ENCODE results near the gene RPRD1A. TPM values are rescaled to one million over a fixed set of nuclear protein-coding genes. Genes with fewer than 3 reads are reported as not detected.
"Not testable (repeated sequence)": the region's sequence is repeated elsewhere in the genome, so short reads cannot be mapped to it uniquely, and the experiment has no call there.

RPRD1A gene
- total and polyA plus RNA-seq, 7 experiments from 2014 or later, result 11.8 to 51.3 (median 27.6) TPM

- Histone ChIP-seq H3K27me3 (ENCODE audit: control insufficient read depth in 2 of 2, insufficient read depth in 2 of 2, low read length in 2 of 2) (no peaks in the 10 kb centered on the region), H3K4me3 (ENCODE audit: low read length) (no peak overlapping the region), H3K36me3 (ENCODE audit: control insufficient read depth in 2 of 3, insufficient read depth in 3 of 3, low read length in 3 of 3) (no peaks in the 10 kb centered on the region), H3K9me3 (ENCODE audit: control insufficient read depth in 2 of 3, low read length in 3 of 3) (no peaks in the 10 kb centered on the region), H3K4me1 (ENCODE audit: control insufficient read depth in 2 of 2, insufficient read depth in 2 of 2, low read length in 2 of 2) (no peaks in the 10 kb centered on the region), H3K27ac (ENCODE audit: low read depth, low read length) (no peak overlapping the region)
- ChIA-PET POLR2A (no interaction called here), CTCF (no interaction called here)
- H3K4me1 Mint-ChIP-seq, result peaks cover 0 to 2% (median 0%) of the 10 kb centered on the region in 7 donors
- H3K27ac Mint-ChIP-seq, result no peak overlapping the region
- no peak overlapping the region for H3K4me3 Mint-ChIP-seq
- intact Hi-C loops (cut with micrococcal nuclease), result no loop called here
- H3K36me3 Mint-ChIP-seq, result peaks cover 0 to 13% (median 4%) of the 10 kb centered on the region in 5 donors
- ATAC-seq (no peak), DNase-seq (no peak)
- peaks cover 0 to 7% (median 0%) of the 10 kb centered on the region in 5 donors for H3K27me3 Mint-ChIP-seq
- H3K9me3 Mint-ChIP-seq, result peaks cover 0 to 40% (median 20%) of the 10 kb centered on the region in 11 donors
Measured at GRCh38 chr18:36083729-36084128, 16.4 kb upstream of the RPRD1A start.

GRCh38 chr18:36081118-36081517 lies 13.8 kb upstream of the RPRD1A start:
- H3K9me3 ChIP-seq (ENCODE audit: control insufficient read depth in 2 of 3, low read length in 3 of 3); H3K4me3 ChIP-seq (ENCODE audit: low read length); DNase-seq; H3K27me3 ChIP-seq (ENCODE audit: control insufficient read depth in 2 of 2, insufficient read depth in 2 of 2, low read length in 2 of 2); H3K4me3 Mint-ChIP-seq; intact Hi-C loops (cut with micrococcal nuclease); ATAC-seq; H3K4me1 Mint-ChIP-seq; H3K27ac ChIP-seq (ENCODE audit: low read depth, low read length); H3K27me3 Mint-ChIP-seq; H3K27ac Mint-ChIP-seq; H3K4me1 ChIP-seq (ENCODE audit: control insufficient read depth in 2 of 2, insufficient read depth in 2 of 2, low read length in 2 of 2); H3K36me3 ChIP-seq (ENCODE audit: control insufficient read depth in 2 of 3, insufficient read depth in 3 of 3, low read length in 3 of 3); CTCF ChIA-PET; POLR2A ChIA-PET: not testable (repeated sequence)
- Mint-ChIP-seq H3K9me3 (peaks cover 0 to 42% (median 20%) of the 10 kb centered on the region in 11 donors), H3K36me3 (peaks cover 0 to 15% (median 4%) of the 10 kb centered on the region in 5 donors)

- intact Hi-C loops (cut with micrococcal nuclease), result no loop called here
- Histone ChIP-seq H3K27ac (ENCODE audit: low read depth, low read length) (no peak overlapping the region), H3K4me1 (ENCODE audit: control insufficient read depth in 2 of 2, insufficient read depth in 2 of 2, low read length in 2 of 2) (no peaks in the 10 kb centered on the region), H3K4me3 (ENCODE audit: low read length) (no peak overlapping the region), H3K27me3 (ENCODE audit: control insufficient read depth in 2 of 2, insufficient read depth in 2 of 2, low read length in 2 of 2) (no peaks in the 10 kb centered on the region), H3K36me3 (ENCODE audit: control insufficient read depth in 2 of 3, insufficient read depth in 3 of 3, low read length in 3 of 3) (no peaks in the 10 kb centered on the region), H3K9me3 (ENCODE audit: control insufficient read depth in 2 of 3, low read length in 3 of 3) (no peaks in the 10 kb centered on the region)
- Mint-ChIP-seq H3K4me3 (no peak overlapping the region), H3K36me3 (peaks cover 0 to 15% (median 4%) of the 10 kb centered on the region in 5 donors), H3K27me3 (peaks cover 5 to 15% (median 11%) of the 10 kb centered on the region in 5 donors), H3K9me3 (peaks cover 0 to 42% (median 20%) of the 10 kb centered on the region in 11 donors), H3K27ac (peak overlapping the region in 1 of 9 donors; percentile 16), H3K4me1 (peaks cover 0 to 2% (median 0%) of the 10 kb centered on the region in 7 donors)
- ATAC-seq (no peak), DNase-seq (no peak)
- CTCF ChIA-PET, result no interaction called here
- POLR2A ChIA-PET, result no interaction called here
Measured at GRCh38 chr18:36078751-36079529, 11.6 kb upstream of the RPRD1A start.

DNA sequence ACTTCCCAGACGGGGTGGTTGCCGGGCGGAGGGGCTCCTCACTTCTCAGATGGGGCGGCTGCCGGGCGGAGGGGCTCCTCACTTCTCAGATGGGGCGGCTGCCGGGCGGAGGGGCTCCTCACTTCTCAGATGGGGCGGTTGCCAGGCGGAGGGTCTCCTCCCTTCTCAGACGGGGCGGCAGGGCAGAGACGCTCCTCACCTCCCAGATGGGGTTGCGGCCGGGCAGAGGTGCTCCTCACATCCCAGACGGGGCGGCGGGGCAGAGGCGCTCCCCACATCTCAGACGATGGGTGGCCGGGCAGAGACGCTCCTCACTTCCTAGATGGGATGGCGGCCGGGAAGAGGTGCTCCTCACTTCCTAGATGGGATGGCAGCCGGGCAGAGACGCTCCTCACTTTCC lies 10.4 kb upstream of the RPRD1A start:
- Mint-ChIP-seq H3K36me3 (peaks cover 0 to 15% (median 4%) of the 10 kb centered on the region in 5 donors), H3K27me3 (peaks cover 5 to 23% (median 14%) of the 10 kb centered on the region in 5 donors), H3K9me3 (peaks cover 0 to 39% (median 20%) of the 10 kb centered on the region in 11 donors)
- H3K27ac Mint-ChIP-seq; H3K36me3 ChIP-seq (ENCODE audit: control insufficient read depth in 2 of 3, insufficient read depth in 3 of 3, low read length in 3 of 3); H3K27me3 ChIP-seq (ENCODE audit: control insufficient read depth in 2 of 2, insufficient read depth in 2 of 2, low read length in 2 of 2); H3K4me1 Mint-ChIP-seq; intact Hi-C loops (cut with micrococcal nuclease); POLR2A ChIA-PET; ATAC-seq; H3K27ac ChIP-seq (ENCODE audit: low read depth, low read length); DNase-seq; H3K4me3 Mint-ChIP-seq; H3K4me1 ChIP-seq (ENCODE audit: control insufficient read depth in 2 of 2, insufficient read depth in 2 of 2, low read length in 2 of 2); H3K9me3 ChIP-seq (ENCODE audit: control insufficient read depth in 2 of 3, low read length in 3 of 3); H3K4me3 ChIP-seq (ENCODE audit: low read length); CTCF ChIA-PET: not testable (repeated sequence)

DNA sequence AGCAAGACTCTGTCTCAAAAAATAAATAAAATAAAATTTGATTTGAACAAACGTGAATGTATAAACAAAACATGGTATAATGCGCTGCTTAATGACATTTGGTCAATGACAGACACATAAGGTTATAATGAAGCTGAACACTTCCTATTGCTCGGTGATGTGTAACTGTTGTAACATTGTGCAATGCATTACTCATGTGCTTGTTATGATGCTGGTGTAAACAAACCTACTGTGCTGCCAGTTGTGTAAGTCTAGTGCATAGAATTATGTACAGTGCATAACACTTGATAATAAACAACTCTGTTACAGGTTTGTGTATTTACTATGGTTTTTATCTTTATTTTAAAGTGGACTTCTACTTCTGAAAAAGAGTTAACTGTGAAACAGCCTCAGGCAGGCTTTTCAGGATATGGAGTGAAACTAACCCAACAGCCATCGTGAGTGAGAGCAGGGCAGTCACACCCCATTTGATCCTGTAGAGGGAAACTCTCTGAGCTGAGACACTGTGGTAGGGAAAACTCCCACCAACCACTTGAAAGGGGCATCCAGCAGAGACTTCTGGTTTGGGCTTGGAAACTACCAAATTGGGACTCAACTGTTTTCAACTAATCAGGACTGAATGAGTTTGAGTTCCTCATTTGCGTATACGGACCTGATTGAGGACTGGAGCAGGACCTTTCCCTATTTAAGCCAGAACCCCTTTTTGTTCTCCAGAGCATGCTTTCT lies 8.7 kb upstream of the RPRD1A start:
- H3K27ac Mint-ChIP-seq, result no peak overlapping the region
- intact Hi-C loops (cut with micrococcal nuclease), result no loop called here
- peaks cover 0 to 24% (median 11%) of the 10 kb centered on the region in 11 donors for H3K9me3 Mint-ChIP-seq
- H3K4me3 Mint-ChIP-seq, result no peak overlapping the region
- H3K36me3 Mint-ChIP-seq, result peaks cover 0 to 9% (median 2%) of the 10 kb centered on the region in 5 donors
- Histone ChIP-seq H3K27ac (ENCODE audit: low read depth, low read length) (no peak overlapping the region), H3K36me3 (ENCODE audit: control insufficient read depth in 2 of 3, insufficient read depth in 3 of 3, low read length in 3 of 3) (no peaks in the 10 kb centered on the region), H3K4me3 (ENCODE audit: low read length) (no peak overlapping the region), H3K4me1 (ENCODE audit: control insufficient read depth in 2 of 2, insufficient read depth in 2 of 2, low read length in 2 of 2) (no peaks in the 10 kb centered on the region), H3K9me3 (ENCODE audit: control insufficient read depth in 2 of 3, low read length in 3 of 3) (no peaks in the 10 kb centered on the region), H3K27me3 (ENCODE audit: control insufficient read depth in 2 of 2, insufficient read depth in 2 of 2, low read length in 2 of 2) (no peaks in the 10 kb centered on the region)
- ATAC-seq, result peak; percentile 73
- peaks cover 5 to 18% (median 14%) of the 10 kb centered on the region in 5 donors for H3K27me3 Mint-ChIP-seq
- H3K4me1 Mint-ChIP-seq, result peaks cover 0 to 1% (median 0%) of the 10 kb centered on the region in 7 donors
- ChIA-PET CTCF (no interaction called here), POLR2A (no interaction called here)
- no peak for DNase-seq

GRCh38 chr18:36074435-36074834 lies 7.1 kb upstream of the RPRD1A start:
- ATAC-seq (no peak), DNase-seq (no peak)
- CTCF ChIA-PET, result interaction anchor here (1.2 kb wide), 1 partner anchor 215 kb away, joined by 3 read pairs; no protein-coding TSS in a partner anchor
- peaks cover 10 to 21% (median 14%) of the 10 kb centered on the region in 5 donors for H3K27me3 Mint-ChIP-seq
- H3K4me1 ChIP-seq (ENCODE audit: control insufficient read depth in 2 of 2, insufficient read depth in 2 of 2, low read length in 2 of 2), result no peaks in the 10 kb centered on the region
- POLR2A ChIA-PET, result no interaction called here
- no peaks in the 10 kb centered on the region for H3K36me3 ChIP-seq (ENCODE audit: control insufficient read depth in 2 of 3, insufficient read depth in 3 of 3, low read length in 3 of 3)
- intact Hi-C loops (cut with micrococcal nuclease), result no loop called here
- H3K36me3 Mint-ChIP-seq, result peaks cover 0 to 4% (median 0%) of the 10 kb centered on the region in 5 donors
- no peak overlapping the region for H3K27ac Mint-ChIP-seq
- no peak overlapping the region for H3K4me3 ChIP-seq (ENCODE audit: low read length)
- peaks cover 0 to 3% (median 0%) of the 10 kb centered on the region in 7 donors for H3K4me1 Mint-ChIP-seq
- H3K9me3 ChIP-seq (ENCODE audit: control insufficient read depth in 2 of 3, low read length in 3 of 3), result no peaks in the 10 kb centered on the region
- peaks cover 0 to 8% (median 5%) of the 10 kb centered on the region in 11 donors for H3K9me3 Mint-ChIP-seq
- no peak overlapping the region for H3K27ac ChIP-seq (ENCODE audit: low read depth, low read length)
- no peak overlapping the region for H3K4me3 Mint-ChIP-seq
- no peaks in the 10 kb centered on the region for H3K27me3 ChIP-seq (ENCODE audit: control insufficient read depth in 2 of 2, insufficient read depth in 2 of 2, low read length in 2 of 2)

Data from naive thymus-derived CD4-positive, alpha-beta T cell (primary cell).